ENCODE measurements around the gene GPR27. TPM values are rescaled to one million over a fixed set of nuclear protein-coding genes. Genes with fewer than 3 reads are reported as not detected.

Gene GPR27
- total RNA-seq, 1 experiment from 2014 or later: not detected

- intact Hi-C loops (cut with micrococcal nuclease; ENCODE audit: unreplicated experiment): no loop called here
- Histone ChIP-seq H3K4me1 (replicated peaks; ENCODE audit: insufficient read depth) (no peaks in the 10 kb centered on the region), H3K79me2 (ENCODE audit: low read depth) (no peaks in the 10 kb centered on the region), H3F3A (ENCODE audit: insufficient read depth, low read depth) (no peaks in the 10 kb centered on the region), H3K4me3 (no peak overlapping the region), H3K9me2 (ENCODE audit: insufficient read depth) (no peaks in the 10 kb centered on the region), H3K9me3 (ENCODE audit: insufficient read depth, low read depth) (no peaks in the 10 kb centered on the region), H3K4me2 (no peak overlapping the region), H4K20me1 (ENCODE audit: insufficient read depth) (no peaks in the 10 kb centered on the region), H2AFZ (no peak overlapping the region), H3K27ac (no peak overlapping the region), H3K36me3 (ENCODE audit: low read depth) (no peaks in the 10 kb centered on the region), H3K27me3 (ENCODE audit: insufficient read depth, low read depth) (peaks cover 21% of the 10 kb centered on the region; the same call in 1 of the 2 replicates)
- ChIA-PET POLR2A (ENCODE audit: unreplicated experiment) (no interaction called here), CTCF (no interaction called here)
- no TSS peak for BruUV-seq (replicated peaks)
- no peak for DNase-seq
- TF ChIP-seq CTCF (conservative IDR thresholded peaks at IDR 0.05): no peak
- no peak for TF ChIP-seq EZH2 (IDR thresholded peaks at IDR 0.05; ENCODE audit: low read depth)
Measured at GRCh38 chr3:71776538-71776937, 22.9 kb downstream of the GPR27 start.

DNA sequence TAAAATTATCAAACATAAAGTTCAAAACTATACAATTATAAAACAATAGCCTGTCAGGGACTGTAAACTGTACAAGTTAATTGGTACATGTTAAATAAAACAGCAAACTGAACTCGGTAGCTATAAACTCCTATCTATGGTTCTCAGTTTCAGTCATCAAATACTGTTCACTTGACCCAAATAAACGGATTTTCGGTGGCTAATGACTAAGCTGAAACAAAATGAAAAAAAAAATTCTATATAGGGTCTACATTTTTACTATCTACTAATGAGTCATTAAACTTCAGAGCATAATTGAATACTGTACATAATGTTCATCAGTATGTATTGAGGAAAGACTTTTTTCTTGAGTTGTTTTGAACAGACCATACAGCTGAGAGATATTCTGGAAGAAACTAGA is 24.7 kb downstream of the GPR27 start:
- Histone ChIP-seq H3K27me3 (ENCODE audit: insufficient read depth, low read depth) (peaks cover 10% of the 10 kb centered on the region; the same call in 1 of the 2 replicates), H3K36me3 (ENCODE audit: low read depth) (no peaks in the 10 kb centered on the region), H3K4me2 (no peak overlapping the region), H3F3A (ENCODE audit: insufficient read depth, low read depth) (no peaks in the 10 kb centered on the region), H3K4me3 (no peak overlapping the region), H3K27ac (no peak overlapping the region), H3K4me1 (replicated peaks; ENCODE audit: insufficient read depth) (no peaks in the 10 kb centered on the region), H2AFZ (no peak overlapping the region), H3K9me3 (ENCODE audit: insufficient read depth, low read depth) (no peaks in the 10 kb centered on the region), H3K9me2 (ENCODE audit: insufficient read depth) (no peaks in the 10 kb centered on the region), H3K79me2 (ENCODE audit: low read depth) (no peaks in the 10 kb centered on the region), H4K20me1 (ENCODE audit: insufficient read depth) (no peaks in the 10 kb centered on the region)
- TF ChIP-seq EZH2 (IDR thresholded peaks at IDR 0.05; ENCODE audit: low read depth) (no peak), CTCF (conservative IDR thresholded peaks at IDR 0.05) (no peak)
- no TSS peak for BruUV-seq (replicated peaks)
- POLR2A ChIA-PET (ENCODE audit: unreplicated experiment): no interaction called here
- DNase-seq: no peak
- intact Hi-C loops (cut with micrococcal nuclease; ENCODE audit: unreplicated experiment): no loop called here
- CTCF ChIA-PET: no interaction called here

DNA sequence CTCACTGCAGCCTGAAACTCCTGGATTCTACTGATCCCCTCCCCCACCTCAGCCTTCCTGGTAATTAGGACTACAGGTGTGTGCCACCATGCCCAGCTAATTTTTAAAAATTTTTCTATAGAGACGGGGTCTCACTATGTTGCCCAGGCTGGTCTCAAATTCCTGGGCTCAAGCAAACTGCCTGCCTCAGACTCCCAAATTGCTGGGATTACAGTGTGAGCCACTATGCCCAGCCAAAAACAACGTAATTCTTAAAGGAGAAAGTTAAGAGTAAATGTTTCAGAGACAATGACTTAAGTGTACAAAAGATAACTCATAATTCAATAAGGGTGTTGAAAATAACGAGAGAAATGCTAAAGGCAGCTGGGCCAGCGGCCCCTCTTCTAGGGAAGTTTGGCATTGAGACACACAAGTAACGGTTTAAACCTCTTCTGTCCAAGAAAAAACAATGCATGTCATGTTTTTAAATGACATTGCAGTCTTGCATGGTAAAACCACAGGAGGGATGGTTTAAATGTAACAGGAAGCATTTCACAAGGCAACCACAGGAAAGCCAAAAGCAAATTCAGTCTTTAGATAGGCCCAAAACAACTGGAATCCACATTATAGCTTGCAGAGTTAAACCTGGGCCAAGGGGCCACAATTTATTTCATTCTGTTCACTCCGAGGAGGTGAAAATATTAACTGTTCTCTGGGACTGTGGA is 26.2 kb downstream of the GPR27 start:
- intact Hi-C loops (cut with micrococcal nuclease; ENCODE audit: unreplicated experiment): no loop called here
- no TSS peak for BruUV-seq (replicated peaks)
- Histone ChIP-seq H3K4me1 (replicated peaks; ENCODE audit: insufficient read depth) (no peaks in the 10 kb centered on the region), H3K27me3 (ENCODE audit: insufficient read depth, low read depth) (peaks cover 5% of the 10 kb centered on the region; the same call in 1 of the 2 replicates), H3K9me3 (ENCODE audit: insufficient read depth, low read depth) (no peaks in the 10 kb centered on the region), H3K27ac (no peak overlapping the region), H3K9me2 (ENCODE audit: insufficient read depth) (no peaks in the 10 kb centered on the region), H3K4me3 (no peak overlapping the region), H3K79me2 (ENCODE audit: low read depth) (no peaks in the 10 kb centered on the region), H2AFZ (no peak overlapping the region), H3F3A (ENCODE audit: insufficient read depth, low read depth) (no peaks in the 10 kb centered on the region), H3K36me3 (ENCODE audit: low read depth) (no peaks in the 10 kb centered on the region), H3K4me2 (no peak overlapping the region), H4K20me1 (ENCODE audit: insufficient read depth) (no peaks in the 10 kb centered on the region)
- CTCF ChIA-PET: no interaction called here
- TF ChIP-seq CTCF (conservative IDR thresholded peaks at IDR 0.05): no peak
- no peak for TF ChIP-seq EZH2 (IDR thresholded peaks at IDR 0.05; ENCODE audit: low read depth)
- POLR2A ChIA-PET (ENCODE audit: unreplicated experiment): no interaction called here
- no peak for DNase-seq

All from PC-9 (cell line).